ENCODE measurements around the gene KAT7.

DNA sequence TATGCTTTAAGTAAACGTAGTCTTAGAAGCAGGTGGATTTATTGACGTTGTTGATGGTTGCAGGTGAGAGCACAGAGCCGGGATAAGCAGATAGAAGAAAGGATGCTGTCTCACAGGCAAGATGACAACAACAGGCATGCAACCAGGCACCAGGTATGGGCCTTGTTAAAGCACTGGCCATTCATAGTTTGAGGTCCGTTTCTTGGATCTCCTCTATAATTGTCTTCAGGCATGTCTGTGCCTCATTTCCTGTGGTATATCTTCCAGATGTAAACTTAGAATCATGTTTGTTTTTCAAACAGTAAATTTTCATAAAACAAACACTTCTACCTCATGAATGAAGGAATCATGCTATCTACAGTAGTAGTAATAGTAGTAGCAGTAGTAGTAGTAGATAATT is 20.6 kb downstream of the KAT7 start:
- no peak for TF ChIP-seq GATA3 (IDR thresholded peaks at IDR 0.05; ENCODE audit: low read depth, low read length)
- no peak for TF ChIP-seq GATA2 (IDR thresholded peaks at IDR 0.05; ENCODE audit: low read depth, low read length)

Data from SH-SY5Y (cell line).